Measurements from ENCODE around the gene CDC5L. TPM values are rescaled to one million over a fixed set of nuclear protein-coding genes. Genes with fewer than 3 reads are reported as not detected.

Gene CDC5L
- total RNA-seq (10 to 100 TPM; 16.5 to 17.3 TPM), polyA plus RNA-seq (ENCODE audit: insufficient read length in 6 of 6) (10 to 100 TPM; 34.6 to 38.0 (median 36.7) TPM)
- long read RNA-seq, donor 1, full-length matches to known transcripts: 1 of 114 reads
- long read RNA-seq, donor 1, partial matches to known transcripts: 113 of 114 reads
- long read RNA-seq, donor 1, other reads (novel, unspliced or antisense): 0 of 114 reads
- long read RNA-seq, donor 2, full-length matches to known transcripts: 6 of 76 reads
- long read RNA-seq, donor 2, partial matches to known transcripts: 70 of 76 reads
- long read RNA-seq, donor 2, other reads (novel, unspliced or antisense): 0 of 76 reads
- long read RNA-seq, donor 3, full-length matches to known transcripts: 6 of 11 reads
- long read RNA-seq, donor 3, partial matches to known transcripts: 5 of 11 reads
- long read RNA-seq, donor 3, other reads (novel, unspliced or antisense): 0 of 11 reads
- long read RNA-seq, donor 4, partial matches to known transcripts: 33 of 34 reads
- long read RNA-seq, donor 4, other reads (novel, unspliced or antisense): 1 of 34 reads
- long read RNA-seq, donor 5, full-length matches to known transcripts: 3 of 59 reads
- long read RNA-seq, donor 5, partial matches to known transcripts: 56 of 59 reads
- long read RNA-seq, donor 5, other reads (novel, unspliced or antisense): 0 of 59 reads
- long read RNA-seq, donor 6, full-length matches to known transcripts: 3 of 74 reads
- long read RNA-seq, donor 6, partial matches to known transcripts: 71 of 74 reads
- long read RNA-seq, donor 6, other reads (novel, unspliced or antisense): 0 of 74 reads
- long read RNA-seq, donor 7, full-length matches to known transcripts: 5 of 20 reads
- long read RNA-seq, donor 7, partial matches to known transcripts: 15 of 20 reads
- long read RNA-seq, donor 7, other reads (novel, unspliced or antisense): 0 of 20 reads
- long read RNA-seq, donor 8, full-length matches to known transcripts: 3 of 36 reads
- long read RNA-seq, donor 8, partial matches to known transcripts: 33 of 36 reads
- long read RNA-seq, donor 8, other reads (novel, unspliced or antisense): 0 of 36 reads
- long read RNA-seq, donor 9: 0 reads
- long read RNA-seq, donor 10, full-length matches to known transcripts: 1 of 34 reads
- long read RNA-seq, donor 10, partial matches to known transcripts: 33 of 34 reads
- long read RNA-seq, donor 10, other reads (novel, unspliced or antisense): 0 of 34 reads
- long read RNA-seq, donor 11, full-length matches to known transcripts: 1 of 30 reads
- long read RNA-seq, donor 11, partial matches to known transcripts: 29 of 30 reads
- long read RNA-seq, donor 11, other reads (novel, unspliced or antisense): 0 of 30 reads
- long read RNA-seq, donor 12, full-length matches to known transcripts: 3 of 8 reads
- long read RNA-seq, donor 12, partial matches to known transcripts: 5 of 8 reads
- long read RNA-seq, donor 12, other reads (novel, unspliced or antisense): 0 of 8 reads

DNA sequence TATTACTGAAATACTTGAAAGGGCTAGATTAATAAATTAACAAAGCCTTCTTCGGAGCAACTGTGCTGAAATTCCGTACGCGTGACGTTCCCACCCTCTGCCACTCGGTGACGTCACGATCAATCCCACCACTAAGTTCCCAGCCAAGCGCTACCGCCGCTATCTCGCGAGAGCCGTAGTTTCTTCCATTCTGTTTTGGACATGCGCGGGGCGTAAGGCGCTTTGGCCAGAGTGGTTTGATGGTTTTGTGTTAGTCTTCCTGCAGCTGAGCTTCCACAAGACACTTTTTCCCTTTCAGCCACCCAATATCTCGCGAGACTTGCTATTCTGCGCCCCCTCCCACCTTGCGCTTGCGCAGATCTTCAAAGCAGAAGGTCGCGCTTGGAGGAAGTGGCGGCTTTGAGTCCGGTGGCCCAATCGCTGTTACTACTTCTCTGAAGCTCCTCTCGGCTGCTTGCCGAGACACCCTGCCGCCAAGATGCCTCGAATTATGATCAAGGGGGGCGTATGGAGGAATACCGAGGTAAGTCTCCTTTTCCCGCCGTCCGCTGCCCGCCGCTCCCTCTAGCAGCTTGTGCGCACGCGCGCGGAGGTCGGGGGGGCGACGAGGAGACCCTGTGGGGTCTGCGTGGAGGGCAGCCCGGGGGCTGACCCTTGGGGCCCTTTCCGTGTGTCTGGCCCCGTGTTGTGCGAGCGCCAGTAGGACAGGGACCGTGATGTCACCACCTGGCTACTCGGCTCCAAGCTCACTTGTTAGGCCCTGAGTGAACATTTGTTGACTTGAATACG, at the start of gene CDC5L:
Gene CDC5L, plus strand, starts transcription at position 361 of the 789 bp plus-strand sequence. Its CDS starts 118 bp downstream, at position 479.
- ATAC-seq: peak; percentile 83
- TF ChIP-seq, protein P1, sequence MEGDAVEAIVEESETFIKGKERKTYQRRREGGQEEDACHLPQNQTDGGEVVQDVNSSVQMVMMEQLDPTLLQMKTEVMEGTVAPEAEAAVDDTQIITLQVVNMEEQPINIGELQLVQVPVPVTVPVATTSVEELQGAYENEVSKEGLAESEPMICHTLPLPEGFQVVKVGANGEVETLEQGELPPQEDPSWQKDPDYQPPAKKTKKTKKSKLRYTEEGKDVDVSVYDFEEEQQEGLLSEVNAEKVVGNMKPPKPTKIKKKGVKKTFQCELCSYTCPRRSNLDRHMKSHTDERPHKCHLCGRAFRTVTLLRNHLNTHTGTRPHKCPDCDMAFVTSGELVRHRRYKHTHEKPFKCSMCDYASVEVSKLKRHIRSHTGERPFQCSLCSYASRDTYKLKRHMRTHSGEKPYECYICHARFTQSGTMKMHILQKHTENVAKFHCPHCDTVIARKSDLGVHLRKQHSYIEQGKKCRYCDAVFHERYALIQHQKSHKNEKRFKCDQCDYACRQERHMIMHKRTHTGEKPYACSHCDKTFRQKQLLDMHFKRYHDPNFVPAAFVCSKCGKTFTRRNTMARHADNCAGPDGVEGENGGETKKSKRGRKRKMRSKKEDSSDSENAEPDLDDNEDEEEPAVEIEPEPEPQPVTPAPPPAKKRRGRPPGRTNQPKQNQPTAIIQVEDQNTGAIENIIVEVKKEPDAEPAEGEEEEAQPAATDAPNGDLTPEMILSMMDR (IDR thresholded peaks at IDR 0.05): no peak
- H3K27me3 ChIP-seq: no peaks in the 10 kb centered on the region

GRCh38 chr6:44338228-44339122, 49.0 kb upstream of the CDC5L start:
- Histone ChIP-seq H3K36me3 (no peaks in the 10 kb centered on the region), H3K27me3 (peaks cover 13 to 51% of the 10 kb centered on the region in 2 donors), H3K9me3 (no peaks in the 10 kb centered on the region), H3K4me3 (no peak overlapping the region), H3K27ac (no peak overlapping the region), H3K4me1 (peaks cover 0 to 17% of the 10 kb centered on the region in 2 donors)
- DNase-seq (peak in 2 of 4 donors; percentile 37 to 64), ATAC-seq (peak; percentile 91)
- TF ChIP-seq, protein P1 (IDR thresholded peaks at IDR 0.05): peak; percentile 51 to 68
- intact Hi-C loops (cut with DNase I): loop anchor here in 1 of 2 donors (5.0 kb wide), 1 partner anchor 71 kb away; the partner anchor contains the start of gene NFKBIE

More for the DNA sequence above, at the start of gene CDC5L:
- Histone ChIP-seq H3K27ac (peak within 1 kb of the TSS; percentile 95 to 97), H3K36me3 (peaks cover 0 to 17% of the 10 kb centered on the region in 2 donors), H3K4me3 (peak within 1 kb of the TSS; percentile 83 to 90), H3K4me1 (peaks cover 16 to 31% of the 10 kb centered on the region in 2 donors), H3K9me3 (no peaks in the 10 kb centered on the region)
- peak; percentile 91 to 99 (median 97) for DNase-seq
- intact Hi-C loops (cut with DNase I): no loop called here

GRCh38 chr6:44339301-44339700, 48.2 kb upstream of the CDC5L start:
- intact Hi-C loops (cut with DNase I): loop anchor here in 1 of 2 donors (5.0 kb wide), 1 partner anchor 72 kb away; the partner anchor contains the start of gene NFKBIE
- no peak for DNase-seq
- TF ChIP-seq, protein P1 (IDR thresholded peaks at IDR 0.05): no peak
- Histone ChIP-seq H3K4me3 (no peak overlapping the region), H3K27me3 (peaks cover 17 to 53% of the 10 kb centered on the region in 2 donors), H3K36me3 (no peaks in the 10 kb centered on the region), H3K9me3 (no peaks in the 10 kb centered on the region), H3K4me1 (peaks cover 0 to 10% of the 10 kb centered on the region in 2 donors), H3K27ac (no peak overlapping the region)
- no peak for ATAC-seq

Data from left lung (tissue), 14 donors.